NCI-H2081 (cell line): ENCODE data around the gene NEMP1.
"Not testable (repeated sequence)": the region's sequence is repeated elsewhere in the genome, so short reads cannot be mapped to it uniquely, and the experiment has no call there.

ENCODE experiments used
- DNase-seq, 2 experiments: peaks; one replicate each; lab custom pipeline; 2025; lab: John Stamatoyannopoulos, UW

Gene NEMP1

DNA sequence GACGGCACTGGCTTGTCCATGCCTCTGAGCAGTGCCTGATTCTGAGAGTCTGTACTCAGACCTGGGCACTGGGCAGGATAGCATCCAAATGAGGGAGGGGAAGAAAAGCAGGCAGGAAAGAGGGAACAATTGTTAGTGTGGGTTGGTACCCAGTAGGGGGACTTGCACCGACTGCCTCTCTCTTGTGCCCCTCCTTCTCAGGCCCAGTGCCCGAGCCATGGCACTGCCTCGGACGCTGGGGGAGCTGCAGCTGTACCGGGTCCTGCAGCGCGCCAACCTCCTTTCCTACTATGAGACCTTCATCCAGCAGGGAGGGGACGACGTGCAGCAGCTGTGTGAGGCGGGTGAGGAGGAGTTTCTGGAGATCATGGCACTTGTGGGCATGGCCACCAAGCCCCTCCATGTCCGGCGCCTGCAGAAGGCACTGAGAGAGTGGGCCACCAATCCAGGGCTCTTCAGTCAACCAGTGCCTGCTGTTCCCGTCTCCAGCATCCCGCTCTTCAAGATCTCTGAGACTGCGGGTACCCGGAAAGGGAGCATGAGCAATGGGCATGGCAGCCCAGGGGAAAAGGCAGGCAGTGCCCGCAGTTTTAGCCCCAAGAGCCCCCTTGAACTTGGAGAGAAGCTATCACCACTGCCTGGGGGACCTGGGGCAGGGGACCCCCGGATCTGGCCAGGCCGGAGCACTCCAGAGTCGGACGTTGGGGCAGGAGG is 12.5 kb upstream of the NEMP1 start:
- DNase-seq, result no peak

DNA sequence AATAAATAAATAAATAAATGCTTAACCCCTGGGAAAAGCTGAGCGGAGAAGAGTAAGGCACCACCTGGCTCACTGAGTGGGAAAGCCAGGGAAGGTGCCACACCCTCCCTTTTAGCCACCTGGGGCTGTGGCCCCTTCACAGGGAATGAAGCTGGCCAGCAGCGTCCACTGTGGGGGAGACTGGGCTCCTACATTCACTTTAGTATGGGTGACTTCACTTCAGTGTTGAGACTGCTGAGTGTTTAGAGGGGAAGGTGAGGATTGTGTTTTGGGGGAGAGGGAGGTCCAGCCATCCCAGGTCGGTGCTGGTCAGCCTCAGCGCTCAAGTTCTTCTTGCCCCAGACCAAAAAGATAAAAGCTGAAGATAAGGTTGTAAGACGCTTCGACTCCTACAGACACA is 11.9 kb upstream of the NEMP1 start:
- DNase-seq, result no peak

DNA sequence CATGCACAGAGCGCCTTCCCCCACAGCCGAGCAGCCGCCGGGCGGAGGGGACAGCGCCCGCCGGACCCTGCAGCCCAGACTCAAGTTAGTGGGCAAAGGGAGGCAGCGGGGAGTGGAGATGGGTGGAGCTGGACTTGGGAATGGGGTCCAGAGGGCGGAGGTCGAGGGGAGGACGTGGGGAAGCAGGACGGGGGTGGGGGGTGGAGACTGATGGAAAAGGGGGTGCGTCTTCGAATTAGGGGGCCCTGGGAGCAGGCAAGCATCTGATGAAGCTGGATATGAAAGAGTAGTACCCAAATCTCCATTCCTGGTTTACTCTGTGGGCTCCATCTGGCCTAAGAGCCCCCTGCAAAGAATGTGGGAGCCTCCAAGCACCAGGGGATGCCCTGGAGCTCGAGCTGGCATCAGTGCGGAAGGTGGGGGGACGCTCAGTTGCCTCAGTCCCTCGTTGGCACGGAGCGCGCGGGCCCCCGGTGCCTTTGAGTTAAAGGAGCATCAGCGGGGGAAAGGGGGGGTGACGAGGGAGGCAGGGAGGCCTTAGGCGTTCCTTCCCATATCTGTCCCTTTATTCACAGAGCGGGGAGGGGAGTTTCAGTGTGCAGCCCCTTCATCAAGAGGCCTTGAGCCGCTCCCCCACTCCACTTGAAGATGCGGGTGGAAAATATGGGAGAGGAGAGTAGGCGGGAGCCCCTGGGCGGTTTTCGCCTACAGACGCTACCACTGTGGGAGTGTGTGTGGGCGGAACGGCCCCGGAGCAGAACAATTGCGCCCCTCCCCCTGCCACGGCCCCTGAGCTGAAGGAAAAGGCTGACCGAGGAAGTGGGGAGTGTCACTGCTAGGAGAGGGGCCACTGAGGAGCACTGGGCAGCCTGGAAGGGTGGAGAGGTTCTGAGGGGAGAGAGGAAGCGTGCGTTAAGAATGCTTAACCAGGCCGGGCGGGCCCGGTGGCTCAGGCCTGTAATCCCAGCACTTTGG is 11.0 kb upstream of the NEMP1 start:
- DNase-seq, result no peak

DNA sequence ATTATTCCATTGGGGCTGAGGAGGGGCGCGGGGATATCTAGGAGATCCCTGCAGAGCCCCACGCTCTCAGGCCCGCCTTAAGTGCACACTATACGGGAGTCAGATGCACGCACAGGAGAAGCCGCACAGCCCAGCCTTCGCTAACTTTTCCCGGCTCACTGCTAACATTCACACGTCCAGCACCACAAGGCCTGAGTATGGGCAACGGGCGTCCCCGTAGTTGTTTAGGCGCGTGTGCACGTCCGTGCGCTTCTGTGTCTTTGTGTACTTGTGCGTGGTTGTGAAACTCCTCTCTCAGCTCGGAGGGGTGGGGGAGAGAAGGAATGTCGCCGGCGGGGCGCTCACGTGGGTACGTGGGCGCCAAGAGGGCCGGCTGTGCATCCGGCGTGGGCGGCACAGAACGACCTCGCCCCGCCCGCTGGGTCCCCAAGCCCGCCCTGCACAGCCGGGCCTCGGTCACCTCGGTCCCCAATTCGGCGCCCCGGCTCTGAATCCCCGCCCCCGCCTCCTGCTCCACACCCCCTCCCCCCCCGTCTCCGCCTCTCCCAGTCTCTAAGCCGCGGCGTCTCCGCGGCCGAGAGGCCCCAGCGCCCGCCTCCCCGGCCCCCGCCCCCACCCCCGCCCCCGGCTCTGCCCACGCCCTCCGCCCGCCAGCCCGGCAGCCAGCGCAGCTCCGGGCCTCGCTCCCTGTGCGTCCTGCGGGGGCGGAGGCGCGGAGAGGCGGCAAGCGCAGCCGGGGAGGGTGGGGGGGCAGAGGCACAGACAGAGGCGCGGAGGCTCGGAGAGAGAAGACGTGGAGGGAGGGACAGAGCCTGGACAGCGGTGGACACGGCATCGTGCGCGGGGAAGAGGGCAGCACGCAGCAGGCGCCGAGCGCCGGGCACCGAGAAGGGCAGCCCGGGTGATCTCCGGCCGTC is 10.0 kb upstream of the NEMP1 start, which contains the start of gene NAB2:
Gene NAB2 (plus strand): TSS at position 761 of the 917 bp plus-strand sequence. CDS start 158 bp downstream, outside the sequence.
- DNase-seq, result peak; percentile 84 to 86

DNA sequence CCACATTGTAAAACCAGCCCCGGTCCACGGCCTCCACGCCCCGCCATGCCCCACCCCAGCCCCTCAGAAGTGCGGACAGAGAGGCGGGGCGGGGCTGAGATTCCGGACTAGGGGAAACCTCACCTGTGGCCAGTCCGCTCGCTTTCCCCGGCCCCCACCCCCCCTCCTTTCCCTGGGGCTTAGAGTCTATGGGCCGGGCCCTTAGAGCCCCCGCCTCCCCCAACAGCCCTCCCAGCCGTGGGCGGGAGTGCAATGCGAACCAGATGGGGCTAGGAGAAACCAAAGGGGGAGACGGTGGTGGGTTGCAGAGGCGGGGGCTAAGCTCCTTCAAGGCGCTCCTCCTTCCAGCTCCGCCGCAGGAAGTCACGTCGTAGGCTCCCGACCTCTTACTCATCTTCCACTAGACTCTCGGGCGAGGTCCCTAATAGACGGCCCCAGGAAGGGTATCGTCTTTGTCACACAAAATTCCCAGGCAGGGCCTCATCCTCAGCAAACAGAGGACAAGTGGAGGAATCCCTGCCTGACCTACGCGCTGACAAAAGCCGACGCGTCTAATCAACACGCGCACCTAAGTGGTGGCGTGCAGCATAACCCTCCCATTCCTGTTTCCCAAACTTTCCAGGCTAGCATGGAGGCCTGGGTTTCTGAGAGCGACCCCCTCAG is 9.2 kb upstream of the NEMP1 start:
- peak; percentile 10 to 24 for DNase-seq

DNA sequence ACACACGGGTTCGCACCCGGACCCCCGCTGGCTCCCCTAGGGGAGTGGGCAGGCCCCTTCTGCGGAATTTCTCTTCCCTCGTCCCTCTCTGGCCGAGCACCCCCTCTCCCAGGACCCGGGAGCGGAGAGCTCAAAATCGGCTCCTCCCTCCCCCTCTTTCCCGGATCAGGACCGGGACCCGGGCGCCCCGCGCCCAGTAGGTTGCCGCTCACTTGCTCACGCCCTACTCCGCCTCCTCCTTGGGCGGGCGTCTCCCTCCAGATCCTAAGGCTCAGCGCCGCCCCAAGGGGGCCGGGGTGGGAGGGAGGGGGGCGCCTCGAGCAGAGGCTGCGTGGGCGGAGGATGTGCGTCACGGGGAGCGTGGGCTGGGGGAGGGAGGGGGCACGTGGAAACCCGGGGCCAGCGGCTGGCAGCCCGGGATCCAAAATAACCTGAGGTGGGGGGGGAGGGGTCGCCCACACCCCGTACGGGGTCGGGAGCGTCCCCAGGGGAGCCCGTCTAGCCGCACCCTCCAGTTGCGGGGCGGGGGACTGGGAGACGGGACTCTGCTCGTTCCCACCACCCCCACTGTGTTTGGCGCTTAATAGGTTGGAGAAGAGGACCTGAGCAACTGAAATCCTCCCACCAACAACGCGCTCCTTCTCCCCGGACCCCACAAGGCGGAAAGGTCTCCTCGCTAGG is 8.6 kb upstream of the NEMP1 start:
- DNase-seq, result peak in 1 of 2 experiments; percentile 22

DNA sequence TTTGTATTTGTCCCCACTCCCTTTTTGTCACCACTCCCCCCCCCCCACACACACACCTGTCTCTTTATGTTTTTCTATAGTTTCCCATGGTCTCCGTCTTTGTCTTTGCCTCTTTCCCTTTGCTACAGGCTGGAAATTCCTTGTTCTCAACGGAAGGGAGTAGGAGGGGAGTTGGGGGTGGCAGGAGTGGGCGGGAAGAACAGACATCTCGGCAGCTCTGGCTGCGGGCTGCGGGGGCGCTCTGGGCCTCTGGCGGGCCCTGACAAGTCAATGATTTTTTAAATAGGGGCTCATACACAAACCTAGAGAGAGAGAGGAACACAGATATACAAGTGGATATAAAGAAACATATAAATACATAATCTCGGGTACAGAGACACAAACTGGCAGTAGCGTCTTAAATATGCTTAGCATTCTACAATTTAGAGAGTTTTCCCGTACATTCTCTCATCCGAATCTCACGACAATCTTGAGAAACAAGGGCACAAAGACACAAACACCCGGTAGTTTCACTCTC is 8.0 kb upstream of the NEMP1 start:
- peak; percentile 29 to 42 for DNase-seq

DNA sequence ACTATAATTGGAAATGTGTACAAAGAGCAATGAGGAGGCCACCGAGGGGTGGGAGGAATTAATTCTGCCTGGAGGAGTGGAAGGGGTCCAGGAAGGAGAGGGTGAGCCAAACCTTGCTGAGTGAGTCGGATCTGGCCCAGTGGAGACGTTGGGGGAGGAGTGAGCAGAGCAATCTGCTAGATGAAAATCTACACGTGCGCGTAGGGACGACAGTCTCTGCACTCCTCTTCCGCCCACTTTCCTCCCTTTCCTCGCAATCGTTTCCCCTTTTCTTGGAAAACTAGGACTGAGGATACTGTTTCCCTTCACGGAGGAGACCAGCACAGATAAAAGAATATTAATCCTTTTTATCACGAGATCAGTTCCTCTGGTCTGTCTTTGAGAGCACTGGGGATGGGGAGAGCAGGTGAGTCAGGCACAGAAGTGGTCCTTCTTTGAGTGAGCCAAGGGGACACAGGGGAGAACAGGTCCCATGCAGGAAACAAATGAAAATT is 7.5 kb upstream of the NEMP1 start:
- no peak for DNase-seq

DNA sequence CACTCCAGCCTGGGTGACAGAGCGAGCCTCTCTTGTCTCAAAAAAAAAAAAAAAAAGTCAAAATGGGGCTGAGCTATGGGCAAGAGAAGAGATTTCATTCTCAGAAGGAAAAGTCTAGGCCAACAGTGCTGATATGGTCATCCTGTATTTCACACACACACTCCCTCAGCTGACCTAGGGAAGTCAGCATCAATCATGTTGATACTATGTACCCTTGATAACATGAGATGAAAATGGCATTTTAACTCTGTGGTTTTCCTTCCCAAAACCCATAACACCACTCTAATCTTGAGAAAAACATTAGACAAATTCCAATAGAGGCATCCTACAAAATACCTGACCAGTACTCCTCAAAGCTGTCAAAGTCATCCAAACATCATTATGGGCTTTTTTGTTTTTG is 2.3 kb upstream of the NEMP1 start:
- no peak for DNase-seq

DNA sequence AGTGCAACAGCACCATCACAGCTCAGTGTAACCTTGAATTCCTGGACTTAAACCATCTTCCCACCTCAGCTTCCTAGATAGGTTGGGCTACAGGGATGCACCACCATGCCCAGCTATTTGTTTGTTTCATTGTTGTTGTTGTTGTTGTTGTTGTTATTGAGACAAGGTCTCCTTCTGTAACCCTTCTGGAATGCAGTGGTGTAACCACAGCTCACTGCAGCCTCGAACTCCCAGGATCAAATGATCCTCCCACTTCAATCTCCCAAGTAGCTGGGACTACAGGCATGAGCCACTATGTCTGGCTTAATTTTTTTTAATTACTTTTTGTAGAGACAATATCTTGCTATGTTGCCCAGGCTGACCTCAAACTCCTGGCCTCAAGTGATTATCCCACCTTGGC is 1.2 kb upstream of the NEMP1 start:
- DNase-seq, result no peak

DNA sequence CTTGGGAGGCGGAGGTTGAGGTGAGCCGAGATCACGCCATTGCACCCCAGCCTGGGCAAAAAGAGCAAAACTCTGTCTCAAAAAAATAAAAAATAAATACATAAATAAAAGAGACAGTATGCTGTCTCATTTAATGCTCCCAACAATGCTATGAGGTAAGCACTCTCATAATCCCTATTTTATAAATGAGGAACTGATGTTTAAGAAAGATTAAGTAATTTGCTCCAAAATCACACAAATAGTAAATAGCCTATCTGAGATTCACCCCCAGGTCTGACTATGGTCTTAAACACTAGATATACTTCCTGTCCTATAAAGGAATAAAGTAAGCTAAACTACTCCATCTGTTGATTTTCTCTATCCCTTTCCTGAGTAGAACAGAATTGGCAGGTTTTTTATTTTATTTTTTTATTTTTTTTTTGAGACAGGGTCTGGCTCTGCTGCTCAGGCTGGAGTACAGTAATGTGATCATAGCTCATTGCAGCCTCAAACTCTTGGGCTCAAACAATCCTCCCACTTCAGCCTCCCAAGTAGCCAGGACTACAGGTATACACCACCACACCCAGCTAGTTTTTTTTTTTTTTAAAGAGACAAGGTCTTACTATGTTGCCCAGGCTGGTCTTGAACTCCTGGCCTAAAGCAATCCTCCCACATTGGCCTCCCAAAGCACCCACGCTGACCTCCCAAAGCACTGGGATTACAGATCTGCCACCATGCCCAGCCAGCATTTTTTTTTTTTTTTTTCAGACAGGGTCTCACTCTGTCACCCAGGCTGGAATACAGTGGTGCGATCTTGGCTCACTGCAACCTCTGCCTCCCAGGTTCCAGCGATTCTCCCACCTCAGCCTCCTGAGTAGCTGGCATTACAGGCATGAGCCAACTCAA is 4.8 kb downstream of the NEMP1 start:
- DNase-seq, result not testable (repeated sequence)

DNA sequence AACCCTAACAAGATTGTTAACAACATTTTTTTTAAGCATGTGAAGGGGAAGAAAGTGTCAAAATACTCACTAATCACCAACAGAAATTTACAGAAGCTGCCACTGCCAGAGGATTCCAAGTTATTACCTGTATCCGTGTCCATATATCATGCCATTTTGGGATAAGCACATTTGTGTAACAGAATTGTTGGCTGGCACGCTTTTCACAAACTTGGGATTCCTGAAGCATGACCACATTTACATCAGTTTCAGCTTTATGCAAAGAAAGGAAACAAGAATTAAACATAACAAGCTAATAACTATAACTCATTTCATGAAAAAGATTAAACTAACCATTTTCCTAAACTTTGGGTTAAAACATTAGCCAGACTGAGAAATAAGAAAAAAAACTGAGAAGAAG is 5.9 kb downstream of the NEMP1 start:
- no peak for DNase-seq

DNA sequence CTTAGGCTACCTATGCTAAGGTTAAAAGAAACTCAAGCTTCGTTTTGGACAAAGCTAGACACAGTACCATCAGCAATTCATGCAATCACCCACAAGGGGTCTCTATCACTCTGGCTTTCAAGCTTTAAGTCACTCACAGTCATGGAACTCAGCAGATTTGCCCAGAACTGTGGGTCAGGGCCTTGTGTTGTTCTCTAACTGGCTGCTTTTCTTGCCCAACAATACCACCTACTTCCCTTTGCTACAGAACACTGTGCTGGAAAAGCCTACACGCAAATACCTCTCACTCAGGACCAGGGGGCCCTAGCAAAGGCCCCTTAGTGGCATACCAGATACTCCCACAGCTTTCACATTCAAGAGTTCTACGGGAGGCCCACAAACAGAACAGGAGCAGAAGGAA is 9.1 kb downstream of the NEMP1 start:
- DNase-seq, result peak; percentile 34 to 51

DNA sequence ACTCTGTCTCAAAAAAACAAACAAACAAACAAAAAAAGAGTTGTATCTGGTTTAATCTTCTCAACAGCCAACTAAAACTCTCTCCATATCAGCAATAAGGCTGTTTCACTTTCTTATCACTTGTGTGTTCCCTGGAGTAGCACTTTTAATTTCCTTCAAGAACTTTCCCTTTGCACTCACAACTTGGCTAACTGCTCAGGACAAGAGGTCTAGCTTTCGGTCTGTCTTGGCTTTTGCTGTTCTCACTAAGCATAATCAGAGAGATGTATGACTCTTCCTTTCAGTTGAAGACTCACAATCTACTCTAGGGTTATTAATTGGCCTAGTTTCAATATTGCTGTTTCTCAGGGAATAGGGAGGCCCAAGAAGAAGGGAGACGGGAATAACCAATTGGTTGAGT is 12.3 kb downstream of the NEMP1 start:
- no peak for DNase-seq

DNA sequence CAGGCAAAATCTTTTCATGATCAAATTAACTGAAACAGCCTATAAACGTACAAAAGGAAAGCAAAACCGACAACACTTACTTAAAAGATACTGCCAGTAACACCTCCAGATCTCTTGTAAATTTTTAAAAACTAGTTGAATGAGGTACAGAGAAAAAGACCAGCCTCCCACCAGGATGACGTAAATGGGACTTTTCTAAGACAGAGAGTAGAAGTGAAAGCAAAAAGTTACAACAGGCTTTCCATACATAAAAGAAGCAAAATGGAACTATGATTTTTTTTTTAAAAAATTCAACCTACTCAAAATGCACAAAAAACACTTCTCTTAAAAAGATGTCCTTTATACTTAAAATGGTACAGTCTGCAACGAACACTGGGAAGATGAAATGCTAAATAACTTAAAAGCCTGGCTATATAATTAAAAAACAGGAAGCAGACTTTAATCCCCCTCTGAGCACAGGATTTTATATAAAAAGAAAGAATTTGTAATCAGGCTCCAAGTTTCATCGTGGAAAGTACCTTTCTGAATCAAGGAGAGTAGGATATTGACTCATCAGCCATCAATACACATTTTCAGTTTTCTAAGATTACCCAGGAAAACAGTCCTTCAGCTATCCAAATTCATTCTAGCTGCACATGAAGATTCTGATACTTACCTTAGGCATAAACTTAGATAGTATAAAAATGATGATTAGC is 14.5 kb downstream of the NEMP1 start:
- no peak for DNase-seq

DNA sequence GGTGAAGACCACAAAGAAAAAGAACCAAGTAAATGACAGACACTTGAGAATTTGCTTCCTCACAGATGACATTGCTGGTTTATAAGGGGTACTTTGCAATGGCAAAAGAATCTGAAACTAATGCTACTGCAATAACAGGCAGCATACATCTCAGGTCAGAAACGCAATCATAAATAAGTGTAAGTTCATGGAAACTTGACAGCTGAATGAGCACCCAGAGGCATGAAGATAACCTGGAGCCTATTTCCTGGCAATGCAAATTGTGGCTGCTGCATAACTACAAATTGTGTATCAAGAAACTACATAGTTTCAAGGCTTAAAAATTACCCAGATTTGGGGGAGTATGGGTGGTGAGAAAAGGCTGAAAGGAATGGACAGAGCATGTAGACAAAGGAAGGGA is 20.1 kb downstream of the NEMP1 start:
- no peak for DNase-seq

DNA sequence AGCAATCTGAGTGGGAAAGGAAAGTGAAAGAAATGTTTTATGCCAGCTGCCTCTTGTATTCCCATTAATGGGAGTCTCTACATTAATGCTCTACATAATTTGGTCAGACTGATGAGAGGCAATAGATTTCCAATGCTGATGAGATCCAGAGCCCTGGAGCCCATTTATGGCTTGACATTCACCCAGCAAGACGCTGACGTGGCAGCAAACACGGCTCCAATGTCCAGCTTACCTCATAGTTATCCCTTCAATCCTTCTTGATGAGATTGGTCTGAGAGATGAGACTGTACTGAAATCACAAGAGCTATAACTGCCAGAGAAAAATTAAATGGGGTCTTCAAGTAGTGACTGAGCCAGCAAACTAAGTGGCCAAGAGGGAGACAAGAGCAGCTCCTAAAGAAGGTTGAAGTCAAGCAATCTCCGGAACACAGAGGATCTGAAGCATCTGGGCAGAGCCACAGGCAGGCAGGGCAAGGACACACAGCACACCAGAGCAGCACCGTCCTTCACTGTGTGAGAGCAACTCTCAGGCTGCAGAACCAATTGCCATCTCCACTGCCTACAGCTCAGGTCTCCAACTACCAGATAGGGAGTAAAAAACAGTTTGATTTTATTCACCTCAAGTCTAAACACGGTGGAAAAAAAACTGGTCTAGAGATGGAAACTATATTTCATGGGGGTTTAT is 21.4 kb downstream of the NEMP1 start:
- DNase-seq, result no peak

DNA sequence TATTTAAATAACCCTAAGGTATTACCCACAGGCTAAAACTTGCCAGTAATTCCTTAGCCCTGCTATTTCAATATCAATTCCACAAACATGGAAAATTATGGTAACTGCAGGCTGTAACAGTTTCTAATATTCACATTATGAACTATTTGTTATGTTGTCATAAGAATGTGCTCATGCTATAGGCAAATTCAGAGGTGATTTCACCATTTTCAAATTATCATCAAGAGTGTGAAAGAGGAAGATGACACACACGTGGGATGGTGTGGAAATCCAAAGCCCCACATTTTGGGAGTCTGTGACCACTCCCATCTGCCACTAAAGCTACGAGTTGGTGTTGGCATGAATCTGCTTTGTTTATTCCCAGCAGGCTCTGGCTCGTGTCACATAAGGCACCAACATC is 22.8 kb downstream of the NEMP1 start:
- DNase-seq, result no peak
